GM06990 (cell line): ENCODE results near the gene ERCC6L.

ENCODE experiments used
- DNase-seq: peaks from one replicate; pipeline ENCODE4 v3.0.0-alpha.2; 2011; ENCODE audit not compliant: insufficient read length; ENCODE audit errors: extremely low read depth
- H3K27me3 ChIP-seq: replicated peaks from 2 replicates; pipeline ENCODE4 v1.6.0; 2011; ENCODE audit warnings: low read length; ENCODE audit not compliant: control insufficient read depth, insufficient read depth
- H3K36me3 ChIP-seq: 2 replicates; pipeline ENCODE4 v1.5.1; 2011; ENCODE audit warnings: low read length; ENCODE audit not compliant: control insufficient read depth, insufficient read depth
- H3K4me3 ChIP-seq: replicated peaks from 2 replicates; pipeline ENCODE4 v1.5.1; 2011; ENCODE audit warnings: low read depth, mild to moderate bottlenecking, control low read depth, low read length
- CTCF ChIP-seq: IDR thresholded peaks from 2 replicates; pipeline ENCODE4 v1.5.1; 2011; ENCODE audit warnings: low read length, control low read depth, mild to moderate bottlenecking, inconsistent platforms; ENCODE audit not compliant: insufficient read depth, poor library complexity, severe bottlenecking

ERCC6L gene

GRCh38 chrX:72273718-72274117 lies 34.9 kb upstream of the ERCC6L start:
- Histone ChIP-seq H3K36me3 (peaks cover 41% of the 10 kb centered on the region), H3K4me3 (no peak overlapping the region; the same call in 1 of the 2 replicates), H3K27me3 (no peaks in the 10 kb centered on the region)
- no peak for DNase-seq
- no peak for TF ChIP-seq CTCF

GRCh38 chrX:72272868-72273267 lies 34.0 kb upstream of the ERCC6L start:
- DNase-seq, result no peak
- H3K4me3 ChIP-seq, result no peak overlapping the region
- H3K36me3 ChIP-seq, result peaks cover 46% of the 10 kb centered on the region
- no peaks in the 10 kb centered on the region for H3K27me3 ChIP-seq
- no peak for TF ChIP-seq CTCF

GRCh38 chrX:72271812-72272211 lies 33.0 kb upstream of the ERCC6L start:
- H3K27me3 ChIP-seq, result no peaks in the 10 kb centered on the region
- H3K36me3 ChIP-seq, result peaks cover 49% of the 10 kb centered on the region
- DNase-seq, result no peak
- no peak overlapping the region for H3K4me3 ChIP-seq
- TF ChIP-seq CTCF, result no peak

- H3K36me3 ChIP-seq, result peaks cover 49% of the 10 kb centered on the region
- no peak overlapping the region for H3K4me3 ChIP-seq
- DNase-seq, result no peak
- no peaks in the 10 kb centered on the region for H3K27me3 ChIP-seq
- no peak for TF ChIP-seq CTCF
These were observed 32.4 kb upstream of the ERCC6L start for GRCh38 chrX:72271091-72271788.

- no peak for TF ChIP-seq CTCF
- no peaks in the 10 kb centered on the region for H3K27me3 ChIP-seq
- no peak overlapping the region for H3K4me3 ChIP-seq
- no peak for DNase-seq
- H3K36me3 ChIP-seq, result peaks cover 47% of the 10 kb centered on the region
These were observed 31.6 kb upstream of the ERCC6L start for GRCh38 chrX:72270316-72270866.
